Measurements from ENCODE around the gene SAMD8.
"Not testable (repeated sequence)": the region's sequence is repeated elsewhere in the genome, so short reads cannot be mapped to it uniquely, and the experiment has no call there.

GRCh38 chr10:75199949-75200348 lies 88.5 kb downstream of the SAMD8 start:
- TF ChIP-seq CTCF (IDR thresholded peaks at IDR 0.05); EZH2 (IDR thresholded peaks at IDR 0.05; ENCODE audit: borderline replicate concordance, insufficient read depth, low read depth, low read length, poor library complexity, severe bottlenecking): not testable (repeated sequence)

All from B cell (primary cell).